ENCODE data around the gene TMCC3.

The TMCC3 gene

GRCh38 chr12:94673496-94673895 lies 23.1 kb upstream of the TMCC3 start:
- TF ChIP-seq EZH2 (IDR thresholded peaks at IDR 0.05; ENCODE audit: borderline replicate concordance, low read depth, low read length, severe bottlenecking) = no peak
- no peak for TF ChIP-seq CTCF (IDR thresholded peaks at IDR 0.05; ENCODE audit: borderline replicate concordance, extremely low read depth, low read length, poor library complexity, severe bottlenecking)
- DNase-seq = no peak

GRCh38 chr12:94671917-94672316 lies 21.6 kb upstream of the TMCC3 start:
- Histone ChIP-seq H3K27me3 (ENCODE audit: insufficient read depth, low read length, poor library complexity) (peaks cover 10% of the 10 kb centered on the region), H3K9ac (ENCODE audit: low read depth, low read length) (no peak overlapping the region), H3K4me1 (ENCODE audit: insufficient read depth, low read length) (no peaks in the 10 kb centered on the region), H3K4me3 (ENCODE audit: low read depth in 1 of 2, low read length in 2 of 2) (no peak overlapping the region), H3K79me2 (ENCODE audit: insufficient read depth, low read length) (no peaks in the 10 kb centered on the region), H3K4me2 (ENCODE audit: insufficient read depth, low read length) (no peak overlapping the region), H4K20me1 (ENCODE audit: insufficient read depth, low read length) (no peaks in the 10 kb centered on the region), H3K9me3 (ENCODE audit: insufficient read depth, low read length, severe bottlenecking) (no peaks in the 10 kb centered on the region), H3K36me3 (ENCODE audit: insufficient read depth, low read length) (no peaks in the 10 kb centered on the region), H2AFZ (ENCODE audit: low read depth, low read length) (no peak overlapping the region), H3K27ac (ENCODE audit: low read length) (no peak overlapping the region)
- no peak for DNase-seq
- no peak for TF ChIP-seq CTCF (IDR thresholded peaks at IDR 0.05; ENCODE audit: borderline replicate concordance, extremely low read depth, low read length, poor library complexity, severe bottlenecking)
- TF ChIP-seq EZH2 (IDR thresholded peaks at IDR 0.05; ENCODE audit: borderline replicate concordance, low read depth, low read length, severe bottlenecking) = no peak
- ATAC-seq (ENCODE audit: insufficient read depth, low read depth) = no peak

More at GRCh38 chr12:94673496-94673895, 23.1 kb upstream of the TMCC3 start:
- Histone ChIP-seq H3K9ac (ENCODE audit: low read depth, low read length) (no peak overlapping the region), H3K4me1 (ENCODE audit: insufficient read depth, low read length) (no peaks in the 10 kb centered on the region), H4K20me1 (ENCODE audit: insufficient read depth, low read length) (no peaks in the 10 kb centered on the region), H3K4me3 (ENCODE audit: low read depth in 1 of 2, low read length in 2 of 2) (no peak overlapping the region), H3K27me3 (ENCODE audit: insufficient read depth, low read length, poor library complexity) (peaks cover 10% of the 10 kb centered on the region), H3K9me3 (ENCODE audit: insufficient read depth, low read length, severe bottlenecking) (no peaks in the 10 kb centered on the region), H2AFZ (ENCODE audit: low read depth, low read length) (no peak overlapping the region), H3K27ac (ENCODE audit: low read length) (no peak overlapping the region), H3K36me3 (ENCODE audit: insufficient read depth, low read length) (no peaks in the 10 kb centered on the region), H3K4me2 (ENCODE audit: insufficient read depth, low read length) (no peak overlapping the region), H3K79me2 (ENCODE audit: insufficient read depth, low read length) (no peaks in the 10 kb centered on the region)
- no peak for ATAC-seq (ENCODE audit: insufficient read depth, low read depth)

- no peak for ATAC-seq (ENCODE audit: insufficient read depth, low read depth)
- H3K36me3 ChIP-seq (ENCODE audit: insufficient read depth, low read length) = no peaks in the 10 kb centered on the region
- no peak for TF ChIP-seq EZH2 (IDR thresholded peaks at IDR 0.05; ENCODE audit: borderline replicate concordance, low read depth, low read length, severe bottlenecking)
- TF ChIP-seq CTCF (IDR thresholded peaks at IDR 0.05; ENCODE audit: borderline replicate concordance, extremely low read depth, low read length, poor library complexity, severe bottlenecking) = no peak
Measured at GRCh38 chr12:94670898-94671297, 20.5 kb upstream of the TMCC3 start.

GRCh38 chr12:94670075-94670474 lies 19.7 kb upstream of the TMCC3 start:
- ATAC-seq (ENCODE audit: insufficient read depth, low read depth) = no peak
- no peaks in the 10 kb centered on the region for H3K9me3 ChIP-seq (ENCODE audit: insufficient read depth, low read length, severe bottlenecking)
- H2AFZ ChIP-seq (ENCODE audit: low read depth, low read length) = no peak overlapping the region
- H3K9ac ChIP-seq (ENCODE audit: low read depth, low read length) = no peak overlapping the region
- no peak overlapping the region for H3K4me2 ChIP-seq (ENCODE audit: insufficient read depth, low read length)
- peaks cover 10% of the 10 kb centered on the region for H3K27me3 ChIP-seq (ENCODE audit: insufficient read depth, low read length, poor library complexity)
- no peaks in the 10 kb centered on the region for H3K36me3 ChIP-seq (ENCODE audit: insufficient read depth, low read length)
- H3K79me2 ChIP-seq (ENCODE audit: insufficient read depth, low read length) = no peaks in the 10 kb centered on the region
- H3K27ac ChIP-seq (ENCODE audit: low read length) = no peak overlapping the region
- H4K20me1 ChIP-seq (ENCODE audit: insufficient read depth, low read length) = no peaks in the 10 kb centered on the region
- TF ChIP-seq EZH2 (IDR thresholded peaks at IDR 0.05; ENCODE audit: borderline replicate concordance, low read depth, low read length, severe bottlenecking) (no peak), CTCF (IDR thresholded peaks at IDR 0.05; ENCODE audit: borderline replicate concordance, extremely low read depth, low read length, poor library complexity, severe bottlenecking) (no peak)
- no peak for DNase-seq
- H3K4me1 ChIP-seq (ENCODE audit: insufficient read depth, low read length) = no peaks in the 10 kb centered on the region
- no peak overlapping the region for H3K4me3 ChIP-seq (ENCODE audit: low read depth in 1 of 2, low read length in 2 of 2)

More at GRCh38 chr12:94670898-94671297, 20.5 kb upstream of the TMCC3 start:
- no peaks in the 10 kb centered on the region for H4K20me1 ChIP-seq (ENCODE audit: insufficient read depth, low read length)
- no peak overlapping the region for H3K4me3 ChIP-seq (ENCODE audit: low read depth in 1 of 2, low read length in 2 of 2)
- no peak overlapping the region for H3K27ac ChIP-seq (ENCODE audit: low read length)
- peaks cover 10% of the 10 kb centered on the region for H3K27me3 ChIP-seq (ENCODE audit: insufficient read depth, low read length, poor library complexity)
- no peak for DNase-seq
- H3K4me1 ChIP-seq (ENCODE audit: insufficient read depth, low read length) = no peaks in the 10 kb centered on the region
- no peak overlapping the region for H3K4me2 ChIP-seq (ENCODE audit: insufficient read depth, low read length)
- no peaks in the 10 kb centered on the region for H3K9me3 ChIP-seq (ENCODE audit: insufficient read depth, low read length, severe bottlenecking)
- no peak overlapping the region for H3K9ac ChIP-seq (ENCODE audit: low read depth, low read length)
- no peaks in the 10 kb centered on the region for H3K79me2 ChIP-seq (ENCODE audit: insufficient read depth, low read length)
- no peak overlapping the region for H2AFZ ChIP-seq (ENCODE audit: low read depth, low read length)
